Measurements from ENCODE around the gene SAP130.

DNA sequence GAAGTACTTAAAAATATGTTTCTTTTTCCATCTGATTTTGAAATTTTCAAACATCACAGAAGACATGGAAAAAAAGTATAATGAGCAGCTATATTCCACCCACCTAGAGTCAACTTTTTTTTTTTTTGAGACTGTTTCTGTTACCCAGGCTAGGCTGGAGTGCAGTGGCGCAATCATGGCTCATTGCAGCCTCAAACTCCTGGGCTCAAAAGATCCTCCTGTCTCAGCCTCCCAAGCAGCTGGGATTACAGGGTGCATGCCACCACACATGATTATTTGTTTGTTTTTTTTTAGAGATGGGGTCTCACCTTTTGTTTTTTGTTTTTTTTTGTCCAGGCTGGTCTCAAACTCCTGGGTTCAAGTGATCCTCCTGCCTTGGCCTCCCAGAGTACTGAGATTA, 36.5 kb upstream of the SAP130 start:
- no peak for TF ChIP-seq CTCF (IDR thresholded peaks at IDR 0.05)
- no peak for TF ChIP-seq POLR2AphosphoS5 (IDR thresholded peaks at IDR 0.05)
